ENCODE results near the gene TRIP10. TPM values are rescaled to one million over a fixed set of nuclear protein-coding genes. Genes with fewer than 3 reads are reported as not detected.

The TRIP10 gene
- total and polyA plus RNA-seq, 2 of the 4 experiments (the other 2 are of a cell fraction) = 39.1 to 47.0 TPM

DNA sequence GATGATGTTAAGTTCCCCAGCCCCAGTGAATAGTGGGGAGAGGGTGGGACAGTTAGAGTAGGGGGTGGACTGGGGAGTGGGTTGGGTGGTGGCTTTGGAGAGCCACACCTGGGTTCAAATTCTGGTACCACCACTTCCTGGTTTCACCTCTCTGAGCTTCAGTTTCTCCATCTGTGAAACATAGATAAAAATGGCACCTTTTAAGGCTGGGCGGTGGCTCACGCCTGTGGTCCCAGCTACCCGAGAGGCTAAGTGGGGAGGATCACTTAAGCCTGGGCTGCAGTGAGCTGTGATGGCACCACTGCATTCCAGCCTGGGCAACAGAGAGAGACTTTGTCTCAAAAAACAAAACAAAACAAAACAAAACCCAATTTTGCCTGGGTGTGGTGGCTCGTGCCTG is 38.9 kb downstream of the TRIP10 start:
- H3K14ac ChIP-seq (replicated peaks; ENCODE audit: low read depth, low read length) = no peak overlapping the region
- ChIA-PET CTCF (no interaction called here), POLR2A (ENCODE audit: unreplicated experiment) (no interaction called here)
- no peak overlapping the region for H4K5ac ChIP-seq (ENCODE audit: low read depth, low read length)
- H3K18ac ChIP-seq (ENCODE audit: low read depth, low read length) = no peak overlapping the region
- H3K4me2 ChIP-seq (ENCODE audit: low read depth, low read length) = no peak overlapping the region
- no peak overlapping the region for H2BK15ac ChIP-seq (ENCODE audit: low read depth, low read length)
- H3K27me3 ChIP-seq (ENCODE audit: control insufficient read depth, insufficient read depth, low read length) = no peaks in the 10 kb centered on the region
- H2BK5ac ChIP-seq (ENCODE audit: low read depth, low read length, poor library complexity, severe bottlenecking) = no peak overlapping the region
- no peak overlapping the region for H3K4me3 ChIP-seq (ENCODE audit: insufficient read depth, low read depth, low read length)
- H3K27ac ChIP-seq (ENCODE audit: insufficient read depth, low read length) = no peak overlapping the region
- no peaks in the 10 kb centered on the region for H3K9me3 ChIP-seq (ENCODE audit: control insufficient read depth, insufficient read depth, low read length)
- TF ChIP-seq CHD1 (IDR thresholded peaks at IDR 0.05; ENCODE audit: low read depth, low read length) = no peak
- TF ChIP-seq, protein P1, sequence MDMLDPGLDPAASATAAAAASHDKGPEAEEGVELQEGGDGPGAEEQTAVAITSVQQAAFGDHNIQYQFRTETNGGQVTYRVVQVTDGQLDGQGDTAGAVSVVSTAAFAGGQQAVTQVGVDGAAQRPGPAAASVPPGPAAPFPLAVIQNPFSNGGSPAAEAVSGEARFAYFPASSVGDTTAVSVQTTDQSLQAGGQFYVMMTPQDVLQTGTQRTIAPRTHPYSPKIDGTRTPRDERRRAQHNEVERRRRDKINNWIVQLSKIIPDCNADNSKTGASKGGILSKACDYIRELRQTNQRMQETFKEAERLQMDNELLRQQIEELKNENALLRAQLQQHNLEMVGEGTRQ (IDR thresholded peaks at IDR 0.05; ENCODE audit: low read depth, low read length) = no peak
- in situ Hi-C loops (cut with MboI; ENCODE audit: low sequenced_read_pairs) = no loop called here
- no peak overlapping the region for H2AK5ac ChIP-seq (ENCODE audit: low read depth, low read length)
- H3K36me3 ChIP-seq (ENCODE audit: control insufficient read depth, insufficient read depth, low read length) = no peaks in the 10 kb centered on the region
- no peak overlapping the region for H3K9ac ChIP-seq (ENCODE audit: low read depth, low read length)
- no peak overlapping the region for H3K23ac ChIP-seq (ENCODE audit: low read depth, low read length)
- ATAC-seq (ENCODE audit: low read depth) (no peak), DNase-seq (no peak)
- WGBS, 2 experiments (ENCODE audit: extremely low coverage in 2 of 2, insufficient read length in 1 of 2) = no CpG with 5 or more reads among the region's 4 CpGs
- H4K8ac ChIP-seq (ENCODE audit: low read depth in 2 of 2, low read length in 2 of 2) = no peak overlapping the region
- intact Hi-C loops (cut with micrococcal nuclease) = no loop called here
- H2BK20ac ChIP-seq (ENCODE audit: low read depth, low read length) = no peak overlapping the region
- H2BK120ac ChIP-seq (ENCODE audit: low read depth, low read length) = no peak overlapping the region
- no TSS peak for BruUV-seq (replicated peaks)
- no peak overlapping the region for H2AK9ac ChIP-seq (replicated peaks; ENCODE audit: low read depth, low read length, poor library complexity)
- H3K9me1 ChIP-seq (ENCODE audit: insufficient read depth, low read length) = no peaks in the 10 kb centered on the region
- no peaks in the 10 kb centered on the region for H3K79me1 ChIP-seq (ENCODE audit: low read depth in 1 of 2, low read length in 2 of 2)
- H3K56ac ChIP-seq (ENCODE audit: extremely low read depth, insufficient read depth, low read length) = no peak overlapping the region
- dilution Hi-C loops (cut with HindIII; ENCODE audit: low sequenced_read_pairs, unreplicated experiment) = no loop called here
- H4K20me1 ChIP-seq (ENCODE audit: insufficient read depth, low read length) = no peaks in the 10 kb centered on the region
- H2AFZ ChIP-seq (replicated peaks; ENCODE audit: low read length, poor library complexity) = no peak overlapping the region
- H3K4me1 ChIP-seq (ENCODE audit: control insufficient read depth, insufficient read depth, low read length) = no peaks in the 10 kb centered on the region
- H3K4ac ChIP-seq (ENCODE audit: low read depth, low read length) = no peak overlapping the region
- no peak overlapping the region for H4K91ac ChIP-seq (ENCODE audit: insufficient read depth, low read depth, low read length)
